ENCODE results near the gene GPR152.
"Not testable (repeated sequence)": the region's sequence is repeated elsewhere in the genome, so short reads cannot be mapped to it uniquely, and the experiment has no call there.

GPR152 gene

DNA sequence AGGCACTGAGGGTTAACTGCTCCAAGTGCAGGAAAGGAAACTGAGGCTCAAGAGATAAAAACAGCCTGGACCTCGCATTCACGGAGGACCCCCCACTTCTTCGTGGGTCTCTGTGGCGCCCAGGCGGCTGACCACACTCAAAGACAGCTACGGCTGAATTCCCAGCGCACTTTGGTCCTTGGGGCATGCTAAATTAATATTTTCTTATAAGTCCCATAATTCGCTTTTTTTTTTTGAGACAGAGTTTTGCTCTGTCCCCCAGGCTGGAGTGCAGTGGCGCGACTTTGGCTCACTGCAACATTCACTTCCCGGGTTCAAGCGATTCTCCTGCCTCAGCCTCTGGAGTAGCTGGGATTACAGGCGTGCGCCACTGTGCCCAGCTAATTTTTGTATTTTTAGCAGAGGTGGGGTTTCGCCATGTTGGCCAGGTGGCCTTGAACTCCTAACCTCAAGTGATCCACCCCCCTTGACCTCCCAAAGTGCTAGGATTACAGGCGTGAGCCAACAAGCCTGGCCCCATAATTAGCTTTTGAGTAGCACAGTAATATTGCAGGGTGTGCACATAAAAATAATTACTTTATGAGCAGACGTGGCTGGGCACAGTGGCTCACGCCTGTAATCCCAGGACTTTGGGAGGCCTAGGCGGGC is 50.2 kb downstream of the GPR152 start:
- not testable (repeated sequence) for DNase-seq (ENCODE audit: extremely low spot score, insufficient read length, low read depth); FAIRE-seq

DNA sequence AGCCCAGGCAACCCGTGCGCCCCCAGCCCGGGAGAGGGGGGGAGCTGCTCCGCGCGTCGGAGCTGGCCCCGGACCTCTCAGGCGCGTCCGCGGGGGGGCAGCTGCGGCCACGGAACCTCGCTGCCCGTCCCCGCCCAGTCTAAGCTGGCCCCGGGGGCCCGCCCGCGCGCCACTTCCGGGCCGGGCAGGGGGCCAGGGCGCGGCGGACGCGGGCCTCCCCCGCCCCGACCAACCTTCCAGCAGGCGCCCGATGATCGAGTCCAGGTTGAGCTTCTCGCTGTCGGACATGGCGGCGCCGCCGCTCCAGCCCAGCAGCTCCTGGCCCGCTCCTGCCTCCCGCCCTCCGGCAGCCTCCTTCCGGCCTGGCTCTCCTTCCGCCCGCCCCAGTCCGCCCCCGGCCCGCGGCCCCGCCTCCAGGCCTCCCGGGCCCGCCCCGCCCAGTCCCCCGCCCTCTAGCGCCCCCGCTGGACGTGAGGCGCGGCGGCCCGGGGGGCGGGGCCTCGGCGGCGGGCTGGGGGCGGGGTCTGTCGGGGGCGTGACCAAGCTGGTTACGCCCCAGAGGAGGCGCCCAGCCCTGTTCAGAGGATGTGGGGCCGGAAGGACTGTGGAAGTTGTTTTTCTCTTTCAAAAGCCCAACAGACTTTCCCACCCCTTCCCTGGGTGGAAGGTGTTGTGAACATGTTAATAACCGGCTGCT is 50.9 kb downstream of the GPR152 start, which contains the start of gene PPP1CA:
Gene PPP1CA, minus strand, starts transcription at position 364 of the 697 bp plus-strand sequence. Its CDS starts 76 bp downstream, at position 288.
- peak; percentile 95 for FAIRE-seq
- peak; percentile 94 for DNase-seq (ENCODE audit: extremely low spot score, insufficient read length, low read depth)
